Fibroblast of mammary gland (primary cell): ENCODE results near the gene KIF16B.

Experiments
- DNase-seq: peaks from one replicate; pipeline ENCODE4 v3.0.0-alpha.2; 2010; ENCODE audit warnings: low read depth
- H3K4me3 ChIP-seq: 2 replicates; pipeline ENCODE4 v1.5.1; 2011; ENCODE audit warnings: low read depth, mild to moderate bottlenecking, low read length, moderate library complexity; ENCODE audit not compliant: control insufficient read depth
- CTCF ChIP-seq: conservative IDR thresholded peaks from 2 replicates; pipeline ENCODE4 v1.5.1; 2011; ENCODE audit warnings: low read depth, low read length, inconsistent platforms; ENCODE audit not compliant: control insufficient read depth, insufficient read depth

Gene KIF16B

GRCh38 chr20:16378712-16379370 is 194.4 kb downstream of the KIF16B start:
- no peak overlapping the region for H3K4me3 ChIP-seq
- no peak for DNase-seq
- no peak for TF ChIP-seq CTCF

- no peak for DNase-seq
- no peak for TF ChIP-seq CTCF
- no peak overlapping the region for H3K4me3 ChIP-seq
Observed at GRCh38 chr20:16378122-16378521, 195.1 kb downstream of the KIF16B start.

GRCh38 chr20:16369441-16369840 is 203.8 kb downstream of the KIF16B start:
- no peak for TF ChIP-seq CTCF
- no peak overlapping the region for H3K4me3 ChIP-seq
- DNase-seq, result no peak

GRCh38 chr20:16368645-16369292 is 204.5 kb downstream of the KIF16B start:
- TF ChIP-seq CTCF, result no peak
- DNase-seq, result peak; percentile 57
- no peak overlapping the region for H3K4me3 ChIP-seq

GRCh38 chr20:16367948-16368560 is 205.2 kb downstream of the KIF16B start:
- DNase-seq, result no peak
- TF ChIP-seq CTCF, result no peak
- no peak overlapping the region for H3K4me3 ChIP-seq

GRCh38 chr20:16366529-16366928 is 206.7 kb downstream of the KIF16B start:
- TF ChIP-seq CTCF, result no peak

More at GRCh38 chr20:16366529-16366928, 206.7 kb downstream of the KIF16B start:
- H3K4me3 ChIP-seq, result no peak overlapping the region
- DNase-seq, result no peak
